Measurements from ENCODE around the gene ZNRF3. TPM values are rescaled to one million over a fixed set of nuclear protein-coding genes. Genes with fewer than 3 reads are reported as not detected.

The ZNRF3 gene
- total RNA-seq, 1 donor from 2014 or later: 6.7 TPM

GRCh38 chr22:28891156-28891733 lies 7.9 kb downstream of the ZNRF3 start:
- Mint-ChIP-seq H3K4me3 (ENCODE audit: unreplicated experiment) (no peak overlapping the region), H3K4me1 (ENCODE audit: low read depth) (no peaks in the 10 kb centered on the region), H3K27ac (ENCODE audit: unreplicated experiment) (no peak overlapping the region), H3K9me3 (ENCODE audit: low read depth) (no peaks in the 10 kb centered on the region), H3K36me3 (ENCODE audit: low read depth) (no peaks in the 10 kb centered on the region), H3K27me3 (ENCODE audit: low read depth) (no peaks in the 10 kb centered on the region)
- no peak for DNase-seq (ENCODE audit: low spot score)
- TF ChIP-seq, protein P1, sequence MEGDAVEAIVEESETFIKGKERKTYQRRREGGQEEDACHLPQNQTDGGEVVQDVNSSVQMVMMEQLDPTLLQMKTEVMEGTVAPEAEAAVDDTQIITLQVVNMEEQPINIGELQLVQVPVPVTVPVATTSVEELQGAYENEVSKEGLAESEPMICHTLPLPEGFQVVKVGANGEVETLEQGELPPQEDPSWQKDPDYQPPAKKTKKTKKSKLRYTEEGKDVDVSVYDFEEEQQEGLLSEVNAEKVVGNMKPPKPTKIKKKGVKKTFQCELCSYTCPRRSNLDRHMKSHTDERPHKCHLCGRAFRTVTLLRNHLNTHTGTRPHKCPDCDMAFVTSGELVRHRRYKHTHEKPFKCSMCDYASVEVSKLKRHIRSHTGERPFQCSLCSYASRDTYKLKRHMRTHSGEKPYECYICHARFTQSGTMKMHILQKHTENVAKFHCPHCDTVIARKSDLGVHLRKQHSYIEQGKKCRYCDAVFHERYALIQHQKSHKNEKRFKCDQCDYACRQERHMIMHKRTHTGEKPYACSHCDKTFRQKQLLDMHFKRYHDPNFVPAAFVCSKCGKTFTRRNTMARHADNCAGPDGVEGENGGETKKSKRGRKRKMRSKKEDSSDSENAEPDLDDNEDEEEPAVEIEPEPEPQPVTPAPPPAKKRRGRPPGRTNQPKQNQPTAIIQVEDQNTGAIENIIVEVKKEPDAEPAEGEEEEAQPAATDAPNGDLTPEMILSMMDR (IDR thresholded peaks at IDR 0.05): no peak

GRCh38 chr22:28892175-28892731 lies 8.9 kb downstream of the ZNRF3 start:
- peaks cover 7% of the 10 kb centered on the region for H3K4me1 Mint-ChIP-seq (ENCODE audit: low read depth)
- no peaks in the 10 kb centered on the region for H3K27me3 Mint-ChIP-seq (ENCODE audit: low read depth)

DNA sequence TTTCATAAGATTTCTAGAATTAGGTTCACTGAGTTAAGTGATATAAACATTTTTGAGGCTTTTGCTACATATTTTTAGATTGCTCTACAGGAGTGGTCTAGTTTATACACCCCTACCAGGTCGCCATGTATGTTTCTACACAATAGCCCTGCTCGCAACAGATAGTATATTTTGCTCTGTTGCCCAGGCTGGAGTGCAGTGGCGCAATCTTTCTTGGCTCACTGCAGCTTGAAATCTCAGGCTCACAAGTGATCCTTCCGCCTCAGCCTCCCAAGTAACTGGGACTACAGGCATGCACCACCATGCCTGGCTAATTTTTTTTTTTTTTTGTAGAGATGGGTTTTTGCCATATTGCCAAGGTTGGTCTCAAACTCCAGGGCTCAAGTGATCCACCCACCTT lies 10.4 kb downstream of the ZNRF3 start:
- no peak for DNase-seq (ENCODE audit: low spot score)
- Mint-ChIP-seq H3K27me3 (ENCODE audit: low read depth) (no peaks in the 10 kb centered on the region), H3K4me1 (ENCODE audit: low read depth) (peaks cover 10% of the 10 kb centered on the region), H3K9me3 (ENCODE audit: low read depth) (no peaks in the 10 kb centered on the region), H3K4me3 (ENCODE audit: unreplicated experiment) (no peak overlapping the region), H3K36me3 (ENCODE audit: low read depth) (no peaks in the 10 kb centered on the region), H3K27ac (ENCODE audit: unreplicated experiment) (no peak overlapping the region)
- TF ChIP-seq, protein P1 (IDR thresholded peaks at IDR 0.05): no peak

More at GRCh38 chr22:28892175-28892731, 8.9 kb downstream of the ZNRF3 start:
- DNase-seq (ENCODE audit: low spot score): no peak
- H3K27ac Mint-ChIP-seq (ENCODE audit: unreplicated experiment): no peak overlapping the region
- no peaks in the 10 kb centered on the region for H3K36me3 Mint-ChIP-seq (ENCODE audit: low read depth)
- no peak overlapping the region for H3K4me3 Mint-ChIP-seq (ENCODE audit: unreplicated experiment)
- TF ChIP-seq, protein P1 (IDR thresholded peaks at IDR 0.05): no peak
- H3K9me3 Mint-ChIP-seq (ENCODE audit: low read depth): no peaks in the 10 kb centered on the region

- Mint-ChIP-seq H3K9me3 (ENCODE audit: low read depth) (no peaks in the 10 kb centered on the region), H3K27me3 (ENCODE audit: low read depth) (no peaks in the 10 kb centered on the region), H3K27ac (ENCODE audit: unreplicated experiment) (no peak overlapping the region), H3K4me3 (ENCODE audit: unreplicated experiment) (no peak overlapping the region), H3K4me1 (ENCODE audit: low read depth) (peaks cover 16% of the 10 kb centered on the region), H3K36me3 (ENCODE audit: low read depth) (no peaks in the 10 kb centered on the region)
- DNase-seq (ENCODE audit: low spot score): no peak
- TF ChIP-seq, protein P1 (IDR thresholded peaks at IDR 0.05): no peak
These were observed 11.0 kb downstream of the ZNRF3 start for GRCh38 chr22:28894334-28894733.

GRCh38 chr22:28894807-28895206 lies 11.4 kb downstream of the ZNRF3 start:
- Mint-ChIP-seq H3K4me3 (ENCODE audit: unreplicated experiment) (no peak overlapping the region), H3K27ac (ENCODE audit: unreplicated experiment) (no peak overlapping the region), H3K27me3 (ENCODE audit: low read depth) (no peaks in the 10 kb centered on the region), H3K9me3 (ENCODE audit: low read depth) (no peaks in the 10 kb centered on the region), H3K36me3 (ENCODE audit: low read depth) (no peaks in the 10 kb centered on the region), H3K4me1 (ENCODE audit: low read depth) (peaks cover 17% of the 10 kb centered on the region)
- DNase-seq (ENCODE audit: low spot score): no peak
- TF ChIP-seq, protein P1 (IDR thresholded peaks at IDR 0.05): no peak

Measured in chondrocyte (in vitro differentiated cells).